GM18870 (cell line): ENCODE results near the gene PIK3AP1.
"Not testable (repeated sequence)": the region's sequence is repeated elsewhere in the genome, so short reads cannot be mapped to it uniquely, and the experiment has no call there.

ENCODE experiments used
- ATAC-seq: cut with Tn5 transposase; IDR thresholded peaks from one replicate; pipeline ENCODE4 v1.9.1; 2021; ENCODE audit warnings: moderate library complexity; ENCODE audit not compliant: unreplicated experiment

The PIK3AP1 gene

GRCh38 chr10:96579133-96579532, 141.2 kb downstream of the PIK3AP1 start:
- ATAC-seq: no peak

DNA sequence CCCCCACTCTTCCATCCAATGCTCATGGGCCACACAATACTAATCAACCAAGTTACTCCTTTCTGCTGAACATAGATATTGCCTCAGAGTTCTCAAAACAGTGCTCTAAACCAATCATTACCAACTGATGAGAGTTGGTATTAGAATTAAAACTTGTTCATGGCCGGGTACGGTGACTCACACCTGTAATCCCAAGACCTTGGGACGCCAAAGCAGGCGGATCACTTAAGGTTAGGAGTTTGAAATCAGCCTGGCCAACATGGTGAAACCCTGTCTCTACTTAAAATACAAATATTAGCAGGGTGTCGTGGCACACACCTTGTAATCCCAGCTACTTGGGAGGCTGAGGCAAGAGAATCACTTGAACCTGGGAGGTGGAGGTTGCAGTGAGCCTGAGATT, 141.7 kb downstream of the PIK3AP1 start:
- ATAC-seq: no peak

GRCh38 chr10:96578022-96578421, 142.3 kb downstream of the PIK3AP1 start:
- no peak for ATAC-seq

DNA sequence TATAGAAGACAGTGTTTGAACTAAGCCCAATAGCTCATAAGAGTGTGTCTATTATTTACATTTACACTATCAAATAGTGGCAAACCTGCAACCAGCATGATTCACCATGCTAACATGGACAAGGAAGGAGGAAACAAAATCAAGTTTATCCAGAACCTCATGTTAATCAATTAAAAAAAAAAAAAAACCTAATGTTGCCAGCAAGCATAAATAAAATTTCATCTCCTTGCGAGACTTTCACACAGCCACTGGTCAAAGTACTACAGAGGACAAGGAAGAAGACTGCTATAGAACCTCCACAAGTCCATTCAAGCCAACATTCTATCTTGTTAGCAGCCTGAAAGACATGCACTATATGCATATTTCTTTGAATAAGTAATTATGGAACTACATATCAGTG, 143.2 kb downstream of the PIK3AP1 start:
- no peak for ATAC-seq

- no peak for ATAC-seq
Observed at GRCh38 chr10:96576277-96576980, 143.9 kb downstream of the PIK3AP1 start.

GRCh38 chr10:96574564-96574963, 145.8 kb downstream of the PIK3AP1 start:
- not testable (repeated sequence) for ATAC-seq

- no peak for ATAC-seq
Observed at GRCh38 chr10:96573036-96573435, 147.3 kb downstream of the PIK3AP1 start.

- no peak for ATAC-seq
Observed at GRCh38 chr10:96570983-96571964, 149.0 kb downstream of the PIK3AP1 start.

- ATAC-seq: no peak
Observed at GRCh38 chr10:96570511-96570910, 149.8 kb downstream of the PIK3AP1 start.

GRCh38 chr10:96568402-96568801, 151.9 kb downstream of the PIK3AP1 start:
- no peak for ATAC-seq

DNA sequence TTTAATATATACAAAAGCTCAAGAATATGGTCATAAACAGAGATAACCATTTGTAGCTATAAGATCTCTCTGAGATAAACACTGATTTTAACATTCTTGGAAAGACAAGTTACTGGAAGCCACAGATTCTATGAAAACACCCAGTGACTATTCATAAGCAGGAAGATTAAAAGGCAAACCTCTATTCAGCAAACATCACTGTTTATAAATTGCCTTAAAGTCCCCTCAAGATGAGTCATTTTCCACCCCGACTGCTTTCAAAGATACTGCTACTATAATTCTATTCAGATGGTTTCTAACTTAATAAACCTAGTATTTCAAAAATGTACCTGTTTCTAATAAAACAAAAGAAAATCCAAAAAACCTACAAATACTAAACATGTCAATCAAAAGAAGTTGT, 154.5 kb downstream of the PIK3AP1 start:
- ATAC-seq: no peak

DNA sequence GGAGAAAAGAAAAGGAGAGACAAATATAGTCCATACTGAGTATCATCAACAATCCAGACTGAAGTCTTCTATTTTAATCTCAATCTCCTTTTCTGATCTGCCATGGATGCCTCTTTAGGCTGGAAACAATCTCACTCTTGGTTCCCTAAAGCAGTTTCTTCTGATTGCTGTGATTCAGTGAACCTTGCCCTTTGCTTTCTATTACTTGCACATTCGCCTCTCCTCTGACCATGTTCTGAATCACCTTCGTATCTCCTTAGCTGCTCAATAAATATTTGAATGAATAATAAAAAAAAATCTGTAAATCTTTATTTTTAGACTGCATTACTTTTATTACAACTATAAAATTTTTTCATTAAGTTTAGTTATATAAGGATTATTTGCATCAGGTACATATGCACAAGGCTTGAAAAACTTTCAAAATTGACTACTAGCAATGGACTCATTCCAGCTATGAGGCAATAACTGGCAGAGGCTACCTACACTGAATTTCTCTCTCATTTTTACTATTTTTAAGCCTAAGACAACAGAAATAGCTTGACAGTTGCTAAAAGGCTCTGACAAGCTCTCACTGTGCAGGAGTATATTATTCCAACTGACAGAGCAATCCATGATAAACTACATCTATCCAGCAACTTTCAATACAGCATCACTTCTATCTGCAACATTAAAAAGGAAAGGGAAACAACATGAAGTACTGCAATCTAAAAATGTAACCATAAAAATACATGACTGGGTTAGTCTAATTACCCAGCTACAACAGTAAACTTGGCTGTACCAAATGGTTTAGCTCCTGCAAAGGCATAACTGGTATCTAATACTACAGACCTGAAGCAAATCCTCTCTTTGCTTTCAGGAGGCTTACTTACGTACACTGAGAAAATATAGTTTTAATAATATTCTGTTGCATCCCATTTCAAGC, 159.1 kb downstream of the PIK3AP1 start:
- no peak for ATAC-seq

GRCh38 chr10:96560489-96560888, 159.8 kb downstream of the PIK3AP1 start:
- ATAC-seq: no peak

DNA sequence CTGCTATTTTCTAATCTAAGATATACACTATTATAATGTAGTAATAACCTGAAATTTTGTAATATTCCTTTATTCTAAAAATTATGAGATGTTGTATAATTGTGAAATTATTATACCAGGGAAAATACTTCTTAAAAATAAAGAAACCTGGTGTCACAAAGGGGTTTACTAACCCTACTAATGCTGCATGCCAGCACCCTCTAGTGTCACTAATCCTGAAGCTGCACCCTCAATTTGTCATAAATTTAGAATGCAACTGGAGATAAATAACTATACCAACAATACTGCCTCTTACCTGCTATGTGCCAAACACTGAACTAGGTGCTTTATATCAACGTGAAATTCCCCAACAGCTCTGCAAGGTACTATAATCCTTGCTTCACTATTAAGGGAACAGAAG, 164.3 kb downstream of the PIK3AP1 start:
- ATAC-seq: no peak

GRCh38 chr10:96555330-96555729, 165.0 kb downstream of the PIK3AP1 start:
- ATAC-seq: no peak

- ATAC-seq: no peak
Observed at GRCh38 chr10:96548589-96548988, 171.7 kb downstream of the PIK3AP1 start.

DNA sequence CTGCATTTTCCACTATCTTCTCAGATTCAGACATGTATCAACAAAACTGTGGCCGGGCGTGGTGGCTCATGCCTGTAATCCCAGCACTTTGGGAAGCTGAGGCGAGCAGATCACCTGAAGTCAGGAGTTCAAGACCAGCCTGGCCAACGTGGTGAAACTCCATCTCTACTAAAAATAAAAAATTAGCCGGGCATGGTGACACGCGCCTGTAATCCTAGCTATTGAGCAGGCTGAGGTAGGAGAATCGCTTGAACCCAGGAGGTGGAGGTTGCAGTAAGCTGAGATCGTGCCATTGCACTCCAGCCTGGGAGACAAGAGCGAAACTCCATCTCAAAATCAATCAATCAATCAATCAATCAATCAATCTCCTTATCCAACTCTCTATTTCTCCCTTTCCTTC, 174.8 kb downstream of the PIK3AP1 start:
- not testable (repeated sequence) for ATAC-seq
